ENCODE data around the gene PBX4.
A peak's percentile ranks its signal among the peaks of the same experiment; 100 is the strongest.

Gene PBX4

GRCh38 chr19:19649580-19649995 is 31.1 kb upstream of the PBX4 start:
- no peak for DNase-seq (ENCODE audit: low read depth in 2 of 3, low spot score in 2 of 3)

GRCh38 chr19:19649155-19649554 is 30.7 kb upstream of the PBX4 start:
- DNase-seq (ENCODE audit: low read depth in 2 of 3, low spot score in 2 of 3), result no peak

GRCh38 chr19:19647037-19647835 is 28.7 kb upstream of the PBX4 start:
- DNase-seq (ENCODE audit: low read depth in 2 of 3, low spot score in 2 of 3), result no peak

GRCh38 chr19:19645233-19645870 is 26.9 kb upstream of the PBX4 start:
- no peak for DNase-seq (ENCODE audit: low read depth in 2 of 3, low spot score in 2 of 3)

GRCh38 chr19:19644054-19644388 is 25.5 kb upstream of the PBX4 start:
- DNase-seq (ENCODE audit: low read depth in 2 of 3, low spot score in 2 of 3), result no peak

GRCh38 chr19:19643158-19644053 is 24.9 kb upstream of the PBX4 start, which contains the start of gene GMIP:
TSS of gene GMIP (minus strand) at chr19:19643657. CDS start at chr19:19643529, 128 bp downstream.
- DNase-seq (ENCODE audit: low read depth in 2 of 3, low spot score in 2 of 3), result peak; percentile 59 to 85 (median 76)

- DNase-seq (ENCODE audit: low read depth in 2 of 3, low spot score in 2 of 3), result peak in 1 of 3 experiments; percentile 18
Measured at GRCh38 chr19:19642506-19643157, 24.1 kb upstream of the PBX4 start.

- no peak for DNase-seq (ENCODE audit: low read depth in 2 of 3, low spot score in 2 of 3)
Measured at GRCh38 chr19:19637523-19638251, 19.2 kb upstream of the PBX4 start.

GRCh38 chr19:19637186-19637522 is 18.7 kb upstream of the PBX4 start:
- no peak for DNase-seq (ENCODE audit: low read depth in 2 of 3, low spot score in 2 of 3)

GRCh38 chr19:19636573-19637185 is 18.2 kb upstream of the PBX4 start:
- no peak for DNase-seq (ENCODE audit: low read depth in 2 of 3, low spot score in 2 of 3)

- DNase-seq (ENCODE audit: low read depth in 2 of 3, low spot score in 2 of 3), result no peak
Measured at GRCh38 chr19:19635313-19635702, 16.8 kb upstream of the PBX4 start.

GRCh38 chr19:19634516-19635312 is 16.2 kb upstream of the PBX4 start:
- DNase-seq (ENCODE audit: low read depth in 2 of 3, low spot score in 2 of 3), result no peak

GRCh38 chr19:19633711-19634515 is 15.4 kb upstream of the PBX4 start:
- DNase-seq (ENCODE audit: low read depth in 2 of 3, low spot score in 2 of 3), result no peak

- no peak for DNase-seq (ENCODE audit: low read depth in 2 of 3, low spot score in 2 of 3)
Measured at GRCh38 chr19:19632661-19633060, 14.2 kb upstream of the PBX4 start.

GRCh38 chr19:19631346-19631745 is 12.9 kb upstream of the PBX4 start:
- no peak for DNase-seq (ENCODE audit: low read depth in 2 of 3, low spot score in 2 of 3)

- DNase-seq (ENCODE audit: low read depth in 2 of 3, low spot score in 2 of 3), result no peak
Measured at GRCh38 chr19:19630426-19630825, 11.9 kb upstream of the PBX4 start.

- no peak for DNase-seq (ENCODE audit: low read depth in 2 of 3, low spot score in 2 of 3)
Measured at GRCh38 chr19:19630062-19630414, 11.6 kb upstream of the PBX4 start.

- DNase-seq (ENCODE audit: low read depth in 2 of 3, low spot score in 2 of 3), result peak; percentile 36 to 41 (median 37)
Measured at GRCh38 chr19:19628501-19629134, 10.1 kb upstream of the PBX4 start.
